OCI-LY7 (cell line): ENCODE data around the gene TTC38.

Experiments used
- EZH2phosphoT487 ChIP-seq: fragments of 200-600 bp; sonication (generic); IDR thresholded peaks from 2 replicates; pipeline ENCODE4 v1.6.1; 2018; ENCODE audit warnings: low read depth, borderline replicate concordance, mild to moderate bottlenecking, mixed run types, antibody characterized with exemption, low read length, moderate library complexity, mixed read lengths
- TF ChIP-seq, protein P1 (sequence below): fragments of 200-600 bp; sonication (generic); conservative IDR thresholded peaks from 2 replicates; pipeline ENCODE4 v1.5.1; 2014; ENCODE audit warnings: mild to moderate bottlenecking, antibody characterized with exemption, low read length, moderate library complexity, mixed read lengths

DNA sequence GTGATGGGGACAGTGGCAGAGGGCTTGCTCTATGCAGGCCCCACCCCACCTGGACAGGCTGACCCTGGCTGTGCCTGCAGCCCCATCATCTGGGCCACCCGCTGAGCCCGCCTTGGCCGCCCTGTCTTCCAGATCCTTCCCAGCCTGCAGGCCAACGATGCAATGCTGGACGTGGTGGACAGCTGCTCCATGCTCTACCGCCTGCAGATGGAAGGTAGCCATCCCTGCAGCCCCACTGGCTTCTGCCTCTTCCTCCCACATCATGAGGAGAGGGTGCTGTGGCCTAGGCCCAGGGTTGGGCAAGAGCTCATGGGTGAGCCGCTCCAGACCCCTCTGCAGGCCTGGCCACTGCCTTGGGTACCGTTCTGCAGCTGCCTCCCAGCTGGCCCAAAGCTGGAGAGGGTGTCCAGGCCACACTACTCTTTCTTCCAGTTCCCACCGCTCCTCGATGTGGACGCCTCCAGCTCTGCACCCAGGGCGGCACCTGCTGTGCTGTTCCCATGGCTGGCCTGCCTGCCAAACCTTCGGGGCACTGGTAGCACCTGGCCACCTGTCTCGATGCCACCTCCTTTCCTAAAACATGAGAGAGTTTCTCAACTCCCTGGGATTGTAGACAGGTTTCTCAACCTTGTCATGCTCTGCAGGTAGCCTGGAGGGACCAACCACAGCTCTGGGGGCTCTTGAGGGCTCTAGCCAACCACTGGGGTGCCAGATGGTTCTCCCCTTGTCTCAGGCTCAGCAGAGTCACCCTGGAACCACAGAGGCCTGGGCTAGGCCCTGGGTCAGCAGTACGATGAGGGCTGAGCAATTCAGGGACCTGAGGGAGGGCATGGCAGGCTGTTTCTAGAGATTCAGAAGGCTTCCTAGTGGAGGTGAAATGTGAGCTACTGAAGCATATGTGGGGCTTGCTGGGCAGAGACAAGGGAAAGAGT lies 19.4 kb downstream of the TTC38 start:
- TF ChIP-seq, protein P1, sequence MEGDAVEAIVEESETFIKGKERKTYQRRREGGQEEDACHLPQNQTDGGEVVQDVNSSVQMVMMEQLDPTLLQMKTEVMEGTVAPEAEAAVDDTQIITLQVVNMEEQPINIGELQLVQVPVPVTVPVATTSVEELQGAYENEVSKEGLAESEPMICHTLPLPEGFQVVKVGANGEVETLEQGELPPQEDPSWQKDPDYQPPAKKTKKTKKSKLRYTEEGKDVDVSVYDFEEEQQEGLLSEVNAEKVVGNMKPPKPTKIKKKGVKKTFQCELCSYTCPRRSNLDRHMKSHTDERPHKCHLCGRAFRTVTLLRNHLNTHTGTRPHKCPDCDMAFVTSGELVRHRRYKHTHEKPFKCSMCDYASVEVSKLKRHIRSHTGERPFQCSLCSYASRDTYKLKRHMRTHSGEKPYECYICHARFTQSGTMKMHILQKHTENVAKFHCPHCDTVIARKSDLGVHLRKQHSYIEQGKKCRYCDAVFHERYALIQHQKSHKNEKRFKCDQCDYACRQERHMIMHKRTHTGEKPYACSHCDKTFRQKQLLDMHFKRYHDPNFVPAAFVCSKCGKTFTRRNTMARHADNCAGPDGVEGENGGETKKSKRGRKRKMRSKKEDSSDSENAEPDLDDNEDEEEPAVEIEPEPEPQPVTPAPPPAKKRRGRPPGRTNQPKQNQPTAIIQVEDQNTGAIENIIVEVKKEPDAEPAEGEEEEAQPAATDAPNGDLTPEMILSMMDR = no peak
- TF ChIP-seq EZH2phosphoT487 = no peak
